ENCODE measurements around the gene GNAS. TPM values are rescaled to one million over a fixed set of nuclear protein-coding genes. Genes with fewer than 3 reads are reported as not detected.

GNAS gene
- total and polyA plus RNA-seq, 9 of the 15 experiments (the other 6 are each of a cell fraction or from before 2014, with no cell fraction given): 128 to 648 (median 266) TPM

GRCh38 chr20:58913079-58913478 lies 60.6 kb downstream of the GNAS start:
- in situ Hi-C loops (cut with MboI) (no loop called here), intact Hi-C loops (cut with micrococcal nuclease) (no loop called here)
- CTCF ChIA-PET (ENCODE audit: low intra/inter-chr PET ratio): no interaction called here
- H2AFZ ChIP-seq (ENCODE audit: low read depth, low read length): no peak overlapping the region
- no peak overlapping the region for H3K9ac ChIP-seq (ENCODE audit: insufficient read depth in 1 of 2, low read depth in 2 of 2, low read length in 2 of 2)
- WGBS (ENCODE audit: insufficient coverage, low coverage, missing lambda C conversion rate): 30% methylated on average over 4 of the region's 4 CpGs
- H4K20me1 ChIP-seq (replicated peaks; ENCODE audit: control insufficient read depth, insufficient read depth, low read length): no peaks in the 10 kb centered on the region
- TF ChIP-seq WHSC1 (IDR thresholded peaks at IDR 0.05; ENCODE audit: low read length): no peak
- no peak for TF ChIP-seq CBFA2T2 (conservative IDR thresholded peaks at IDR 0.05)
- TF ChIP-seq CLOCK (CRISPR knock-in tag; IDR thresholded peaks at IDR 0.05; ENCODE audit: borderline replicate concordance): no peak
- TF ChIP-seq CXXC5 (CRISPR knock-in tag; IDR thresholded peaks at IDR 0.05): no peak
- no peak for TF ChIP-seq EP300 (IDR thresholded peaks at IDR 0.05; ENCODE audit: low read length)
- no peak for TF ChIP-seq RBM14 (IDR thresholded peaks at IDR 0.05; ENCODE audit: borderline replicate concordance, insufficient read depth, low read depth, low read length)
- TF ChIP-seq ZNF280A (IDR thresholded peaks at IDR 0.05; ENCODE audit: low read depth, partially characterized antibody): no peak
- TF ChIP-seq NFATC3 (IDR thresholded peaks at IDR 0.05): no peak
- no peak for TF ChIP-seq MITF (IDR thresholded peaks at IDR 0.05)
- TF ChIP-seq ARID2 (IDR thresholded peaks at IDR 0.05): no peak
- H3K27me3 ChIP-seq (ENCODE audit: control insufficient read depth in 2 of 2, insufficient read depth in 2 of 2, low read length in 2 of 2): no peaks in the 10 kb centered on the region
- ATAC-seq (no peak; the same call in 2 of the 3 replicates), FAIRE-seq (no peak), DNase-seq (ENCODE audit: extremely low read depth in 1 of 4, low spot score in 3 of 4) (no peak)
- BruUV-seq (replicated peaks): no TSS peak
- peaks cover 0 to 7% of the 10 kb centered on the region in 2 experiments; a peak in 3 of 5 replicates for H3K4me1 ChIP-seq (replicated peaks in 1 of 2; ENCODE audit: control insufficient read depth in 2 of 2, insufficient read depth in 2 of 2, low read length in 2 of 2)
- no peaks in the 10 kb centered on the region for H3K9me3 ChIP-seq (replicated peaks; ENCODE audit: control insufficient read depth, insufficient read depth, low read depth, low read length)
- POLR2A ChIA-PET: interaction anchor here (0.9 kb wide), 1 partner anchor 9 kb away, joined by 4 read pairs; no protein-coding TSS in a partner anchor
- no peak overlapping the region for H3K27ac ChIP-seq (ENCODE audit: extremely low read depth, low read depth, low read length)
- H3K9me1 ChIP-seq (ENCODE audit: control insufficient read depth, insufficient read depth, low read length): no peaks in the 10 kb centered on the region
- no peak overlapping the region for H3K4me2 ChIP-seq (ENCODE audit: insufficient read depth, low read length)
- H3K36me3 ChIP-seq (ENCODE audit: control insufficient read depth, insufficient read depth, low read length): peaks cover 35% of the 10 kb centered on the region; the same call in 2 of the 3 replicates
- H3K4me3 ChIP-seq: no peak overlapping the region
- H3K79me2 ChIP-seq (ENCODE audit: control insufficient read depth, insufficient read depth, low read length): no peaks in the 10 kb centered on the region
